ENCODE measurements around the gene GATD1.

GRCh38 chr11:766936-767210 lies 10.4 kb downstream of the GATD1 start:
- TF ChIP-seq CTCF (conservative IDR thresholded peaks at IDR 0.05 in 1 of 2, IDR thresholded peaks at IDR 0.05 in 1 of 2; ENCODE audit: extremely low read depth in 1 of 2, insufficient read depth in 1 of 2, low read depth in 1 of 2, low read length in 2 of 2) (no peak), EZH2 (IDR thresholded peaks at IDR 0.05; ENCODE audit: borderline replicate concordance, low read length) (no peak)
